HepG2 (cell line): Measurements from ENCODE around the gene MEX3B. TPM values are rescaled to one million over a fixed set of nuclear protein-coding genes. Genes with fewer than 3 reads are reported as not detected.

ENCODE experiments used
- ATAC-seq: fragments of 200-7000 bp; cut with Tn5 transposase; 3 replicates; pipeline ENCODE4 v1.9.1; 2020; ENCODE audit warnings: mild to moderate bottlenecking, moderate library complexity
- BruUV-seq: library from RNA; stranded (reverse); fragments of 400-500 nt; replicated peaks from 2 replicates; lab custom pipeline; 2021; lab: Mats Ljungman, UMichigan
- CTCF ChIA-PET: fragments of 300-600 bp; formaldehyde crosslinking; extraction: SDS; loops from one replicate; lab custom pipeline; 2021; ENCODE audit warnings: low total read pairs, inconsistent platforms, low intra/inter-chr PET ratio; lab: Yijun Ruan, JAX
- POLR2A ChIA-PET: fragments of 350-600 bp; sonication (Branson Sonifier 250); formaldehyde crosslinking; loops from one replicate; lab custom pipeline; 2020; ENCODE audit warnings: antibody characterized with exemption, inconsistent platforms; lab: Yijun Ruan, JAX
- DNase-seq: peaks from one replicate; pipeline ENCODE4 v3.0.0-alpha.2; 2015; ENCODE audit warnings: low spot score
- FAIRE-seq: peaks from 3 replicates; lab custom pipeline; 2011; peaks lifted over from hg19 to GRCh38; lab: Jason Lieb, UNC
- H2AFZ ChIP-seq: one replicate; pipeline ENCODE4 v1.6.1; 2011; ENCODE audit warnings: low read length, inconsistent platforms
- H3K27ac ChIP-seq: fragments of 300-600 bp; 3 replicates; pipeline ENCODE4 v1.8.0; 2011; ENCODE audit warnings: mixed run types, mild to moderate bottlenecking, mixed read lengths, low read length, inconsistent platforms; ENCODE audit not compliant: insufficient read depth; ENCODE audit errors: extremely low read length
- H3K27me3 ChIP-seq, 2 experiments: fragments of 200-600 bp in 1 of 2; 2 replicates in 1 of 2; 3 replicates in 1 of 2; pipeline versions ENCODE4 v1.6.0 to v1.8.0; 2011; ENCODE audit warnings: low read length in 2 of 2, mild to moderate bottlenecking in 2 of 2, moderate library complexity in 2 of 2, inconsistent platforms in 1 of 2; ENCODE audit not compliant: insufficient read depth in 2 of 2, control insufficient read depth in 1 of 2
- H3K36me3 ChIP-seq, 2 experiments: fragments of 200-600 bp in 1 of 2; replicated peaks in 1 of 2; 2 replicates in 1 of 2; 3 replicates in 1 of 2; pipeline versions ENCODE4 v1.5.1 to v1.8.0; 2011; ENCODE audit warnings: low read length in 2 of 2, inconsistent platforms in 1 of 2; ENCODE audit not compliant: insufficient read depth in 2 of 2, control insufficient read depth in 1 of 2
- H3K4me1 ChIP-seq: 2 replicates; pipeline ENCODE4 v1.5.1; 2012; ENCODE audit warnings: low read length, inconsistent platforms; ENCODE audit not compliant: insufficient read depth
- H3K4me2 ChIP-seq: 2 replicates; pipeline ENCODE4 v1.6.0; 2011; ENCODE audit warnings: low read depth, low read length, inconsistent platforms
- H3K4me3 ChIP-seq, 3 experiments: fragments of 200-600 bp in 1 of 3; sonication (generic), shearing (Covaris generic) in 1 of 3; replicated peaks in 1 of 3; 2 replicates each; pipeline ENCODE4 v1.5.1; 2011 to 2016; ENCODE audit warnings: low read length in 3 of 3, inconsistent platforms in 2 of 3, low read depth in 2 of 3, mild to moderate bottlenecking in 2 of 3, control low read depth in 1 of 3, mixed read lengths in 1 of 3; ENCODE audit not compliant: insufficient read depth in 1 of 3
- H3K79me2 ChIP-seq: one replicate; pipeline ENCODE4 v1.6.1; 2011; ENCODE audit warnings: low read length, inconsistent platforms; ENCODE audit not compliant: insufficient read depth
- H3K9ac ChIP-seq: 2 replicates; pipeline ENCODE4 v1.6.0; 2011; ENCODE audit warnings: mild to moderate bottlenecking, low read depth, low read length, inconsistent platforms; ENCODE audit not compliant: insufficient read depth
- H3K9me3 ChIP-seq: 2 replicates; pipeline ENCODE4 v1.5.1; 2012; ENCODE audit warnings: mild to moderate bottlenecking, low read length
- H4K20me1 ChIP-seq: 2 replicates; pipeline ENCODE4 v1.6.0; 2011; ENCODE audit warnings: inconsistent platforms, mild to moderate bottlenecking, low read length, moderate library complexity; ENCODE audit not compliant: insufficient read depth
- AHR ChIP-seq: IDR thresholded peaks from 2 replicates; pipeline ENCODE4 v1.6.1; 2018; ENCODE audit warnings: missing genetic modification reagents, missing compliant biosample characterization
- FOXP1 ChIP-seq, 2 experiments: fragments of 450-650 bp in 1 of 2; IDR thresholded peaks; 2 replicates each; pipeline ENCODE4 v1.6.1; 2017 to 2018; ENCODE audit warnings: antibody characterized with exemption in 1 of 2
- GABPA ChIP-seq, 2 experiments: IDR thresholded peaks; 2 replicates each; pipeline ENCODE4 v1.6.1; 2011 to 2016; ENCODE audit warnings: low read depth in 2 of 2, low read length in 1 of 2, missing biosample characterization in 1 of 2, missing genetic modification characterization in 1 of 2
- MED13 ChIP-seq: sonication (generic); formaldehyde crosslinking; IDR thresholded peaks from 2 replicates; pipeline ENCODE4 v1.5.0; 2020; ENCODE audit warnings: missing genetic modification reagents
- ONECUT2 ChIP-seq: sonication (generic); formaldehyde crosslinking; IDR thresholded peaks from 2 replicates; pipeline ENCODE4 v1.4.0; 2020; ENCODE audit warnings: missing genetic modification reagents
- RFXANK ChIP-seq: IDR thresholded peaks from 2 replicates; pipeline ENCODE4 v1.6.1; 2016
- SAP130 ChIP-seq: IDR thresholded peaks from 2 replicates; pipeline ENCODE4 v1.6.1; 2016; ENCODE audit warnings: low read depth
- TBX2 ChIP-seq: sonication (generic); formaldehyde crosslinking; IDR thresholded peaks from 2 replicates; pipeline ENCODE4 v1.5.0; 2020; ENCODE audit warnings: missing genetic modification reagents, mild to moderate bottlenecking, borderline replicate concordance
- ZFP36L1 ChIP-seq: sonication (generic); formaldehyde crosslinking; IDR thresholded peaks from 2 replicates; pipeline ENCODE4 v1.8.0; 2022; ENCODE audit warnings: mild to moderate bottlenecking, missing genetic modification reagents, moderate library complexity
- ZNF10 ChIP-seq: sonication (generic); formaldehyde crosslinking; IDR thresholded peaks from 2 replicates; pipeline ENCODE4 v1.4.0; 2020; ENCODE audit warnings: mild to moderate bottlenecking, low read depth, missing genetic modification reagents, borderline replicate concordance
- ZNF792 ChIP-seq: IDR thresholded peaks from 2 replicates; pipeline ENCODE4 v1.6.1; 2016
- WGBS: methylation state at CpG from one replicate; pipeline ENCODE4 v1.1.6; 2017; ENCODE audit warnings: low lambda C conversion rate; 5-methylcytosine and 5-hydroxymethylcytosine counted together
- in situ Hi-C: cut with HindIII; loops from 2 replicates; pipeline ENCODE4 v1.10.0; 2017; ENCODE audit warnings: low pct_unique_long_range_greater_than_20kb; ENCODE audit not compliant: extremely low pct_ligation_motif_present
- intact Hi-C: fragments of 100-400 bp; cut with micrococcal nuclease; formaldehyde crosslinking; loops from one replicate; pipeline ENCODE4 v1.10.0; 2022; ENCODE audit not compliant: unreplicated experiment
- polyA plus RNA-seq, 8 experiments: library from polyadenylated mRNA; depleted of rRNA in 3 of 8; stranded (reverse) in 7 of 8; unstranded in 1 of 8; fragments of >200 nt; fragmentation: Illumina TruSeq in 4 of 8; extraction: Trizol in 4 of 8; gene quantifications; 2 replicates each; pipeline versions ENCODE4 v1.2.1 to v1.2.3, GENCODE V29; 2011 to 2016; ENCODE audit warnings: low read depth in 4 of 8, missing spikeins in 1 of 8, mixed read lengths in 1 of 8; ENCODE audit not compliant: insufficient read depth in 1 of 8
- total RNA-seq, 5 experiments: library from RNA; depleted of rRNA; stranded (reverse); fragments of >200 nt; fragmentation: Illumina TruSeq; extraction: Trizol; gene quantifications; 2 replicates each; pipeline ENCODE4 v1.2.3, GENCODE V29; 2016; ENCODE audit warnings: low read depth in 1 of 5
- TF ChIP-seq, protein P1 (sequence below): sonication (generic); formaldehyde crosslinking; IDR thresholded peaks from 2 replicates; pipeline ENCODE4 v1.4.0; 2020; ENCODE audit warnings: missing genetic modification reagents
- TF ChIP-seq, protein P2 (sequence below): sonication (generic); formaldehyde crosslinking; IDR thresholded peaks from 2 replicates; pipeline ENCODE4 v1.4.0; 2020; ENCODE audit warnings: mild to moderate bottlenecking, low read depth, missing genetic modification reagents
- TF ChIP-seq, protein P3 (sequence below): fragments of 450-650 bp; IDR thresholded peaks from 2 replicates; pipeline ENCODE4 v1.6.1; 2016
- TF ChIP-seq, protein P4 (sequence below): sonication (generic); formaldehyde crosslinking; IDR thresholded peaks from 2 replicates; pipeline ENCODE4 v1.4.0; 2020; ENCODE audit warnings: missing genetic modification reagents

The MEX3B gene
- total and polyA plus RNA-seq, 2 of the 13 experiments (the other 11 are each of a cell fraction or from before 2014, with no cell fraction given), result 0.48 to 0.62 TPM

DNA sequence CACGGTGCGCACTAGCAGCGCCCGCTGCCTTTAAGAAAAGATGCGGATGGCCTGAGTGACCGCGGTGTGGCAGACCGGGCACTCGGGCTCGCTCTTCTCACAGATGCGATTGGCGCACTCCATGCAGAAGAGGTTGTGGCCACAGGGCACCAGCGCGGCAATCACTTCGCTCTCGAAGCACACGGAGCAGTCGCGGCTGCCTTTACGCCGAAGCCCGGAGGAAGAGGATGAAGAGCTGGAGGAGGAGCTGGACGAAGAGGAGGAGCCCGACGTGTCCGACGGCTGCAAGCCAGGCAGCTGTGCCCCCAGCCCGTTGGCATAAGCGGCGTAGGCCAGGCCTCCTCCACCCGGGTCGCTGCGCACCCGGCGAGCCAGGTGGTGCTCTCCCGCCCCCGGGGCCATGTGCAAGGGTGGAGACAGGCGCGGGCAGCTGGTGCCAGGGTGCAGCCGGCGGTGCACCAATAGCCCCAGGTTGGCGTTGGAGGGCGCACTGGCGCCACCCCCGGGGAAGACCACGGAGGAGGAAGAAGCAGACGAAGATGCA is 2.6 kb downstream of the MEX3B start (continued):
- no peak for TF ChIP-seq ZNF792
- no peak for TF ChIP-seq AHR
- TF ChIP-seq ONECUT2 (CRISPR knock-in tag), result no peak
- no peak for TF ChIP-seq MED13 (CRISPR knock-in tag)
- TF ChIP-seq, protein P1, sequence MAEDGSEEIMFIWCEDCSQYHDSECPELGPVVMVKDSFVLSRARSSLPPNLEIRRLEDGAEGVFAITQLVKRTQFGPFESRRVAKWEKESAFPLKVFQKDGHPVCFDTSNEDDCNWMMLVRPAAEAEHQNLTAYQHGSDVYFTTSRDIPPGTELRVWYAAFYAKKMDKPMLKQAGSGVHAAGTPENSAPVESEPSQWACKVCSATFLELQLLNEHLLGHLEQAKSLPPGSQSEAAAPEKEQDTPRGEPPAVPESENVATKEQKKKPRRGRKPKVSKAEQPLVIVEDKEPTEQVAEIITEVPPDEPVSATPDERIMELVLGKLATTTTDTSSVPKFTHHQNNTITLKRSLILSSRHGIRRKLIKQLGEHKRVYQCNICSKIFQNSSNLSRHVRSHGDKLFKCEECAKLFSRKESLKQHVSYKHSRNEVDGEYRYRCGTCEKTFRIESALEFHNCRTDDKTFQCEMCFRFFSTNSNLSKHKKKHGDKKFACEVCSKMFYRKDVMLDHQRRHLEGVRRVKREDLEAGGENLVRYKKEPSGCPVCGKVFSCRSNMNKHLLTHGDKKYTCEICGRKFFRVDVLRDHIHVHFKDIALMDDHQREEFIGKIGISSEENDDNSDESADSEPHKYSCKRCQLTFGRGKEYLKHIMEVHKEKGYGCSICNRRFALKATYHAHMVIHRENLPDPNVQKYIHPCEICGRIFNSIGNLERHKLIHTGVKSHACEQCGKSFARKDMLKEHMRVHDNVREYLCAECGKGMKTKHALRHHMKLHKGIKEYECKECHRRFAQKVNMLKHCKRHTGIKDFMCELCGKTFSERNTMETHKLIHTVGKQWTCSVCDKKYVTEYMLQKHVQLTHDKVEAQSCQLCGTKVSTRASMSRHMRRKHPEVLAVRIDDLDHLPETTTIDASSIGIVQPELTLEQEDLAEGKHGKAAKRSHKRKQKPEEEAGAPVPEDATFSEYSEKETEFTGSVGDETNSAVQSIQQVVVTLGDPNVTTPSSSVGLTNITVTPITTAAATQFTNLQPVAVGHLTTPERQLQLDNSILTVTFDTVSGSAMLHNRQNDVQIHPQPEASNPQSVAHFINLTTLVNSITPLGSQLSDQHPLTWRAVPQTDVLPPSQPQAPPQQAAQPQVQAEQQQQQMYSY (CRISPR knock-in tag), result no peak
- no peak for TF ChIP-seq ZFP36L1
- no peak for TF ChIP-seq RFXANK (CRISPR knock-in tag)
- TF ChIP-seq, protein P2, sequence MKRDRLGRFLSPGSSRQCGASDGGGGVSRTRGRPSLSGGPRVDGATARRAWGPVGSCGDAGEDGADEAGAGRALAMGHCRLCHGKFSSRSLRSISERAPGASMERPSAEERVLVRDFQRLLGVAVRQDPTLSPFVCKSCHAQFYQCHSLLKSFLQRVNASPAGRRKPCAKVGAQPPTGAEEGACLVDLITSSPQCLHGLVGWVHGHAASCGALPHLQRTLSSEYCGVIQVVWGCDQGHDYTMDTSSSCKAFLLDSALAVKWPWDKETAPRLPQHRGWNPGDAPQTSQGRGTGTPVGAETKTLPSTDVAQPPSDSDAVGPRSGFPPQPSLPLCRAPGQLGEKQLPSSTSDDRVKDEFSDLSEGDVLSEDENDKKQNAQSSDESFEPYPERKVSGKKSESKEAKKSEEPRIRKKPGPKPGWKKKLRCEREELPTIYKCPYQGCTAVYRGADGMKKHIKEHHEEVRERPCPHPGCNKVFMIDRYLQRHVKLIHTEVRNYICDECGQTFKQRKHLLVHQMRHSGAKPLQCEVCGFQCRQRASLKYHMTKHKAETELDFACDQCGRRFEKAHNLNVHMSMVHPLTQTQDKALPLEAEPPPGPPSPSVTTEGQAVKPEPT (CRISPR knock-in tag), result no peak

DNA sequence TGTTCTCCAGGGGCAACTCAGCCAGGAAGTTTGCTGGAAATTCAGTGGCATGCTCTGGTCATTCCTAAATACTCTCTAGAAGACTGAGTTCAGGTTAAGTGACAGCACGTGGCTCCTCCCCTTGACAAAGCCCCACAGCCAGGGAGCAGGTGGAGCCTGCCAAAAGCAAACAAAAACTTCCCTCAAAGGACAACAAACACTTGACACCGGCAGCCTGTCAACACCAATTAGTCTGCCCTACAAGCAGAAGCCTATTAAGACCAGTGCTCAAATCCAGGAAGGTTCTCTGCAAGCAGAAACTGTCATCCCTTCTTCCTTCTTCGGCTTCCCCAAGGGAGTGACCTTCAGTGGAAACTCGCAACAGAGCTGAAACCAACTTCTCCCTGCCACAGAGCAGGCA is 5.0 kb downstream of the MEX3B start:
- Histone ChIP-seq H3K9me3 (no peaks in the 10 kb centered on the region), H3K27me3 (peaks cover 0 to 10% of the 10 kb centered on the region in 2 experiments; a peak in 1 of 5 replicates), H3K79me2 (no peaks in the 10 kb centered on the region), H3K4me1 (peaks cover 11% of the 10 kb centered on the region), H3K36me3 (no peaks in the 10 kb centered on the region), H3K9ac (no peak overlapping the region), H3K4me3 (0 out of 6 replicates have a peak overlapping the region, but pooled peaks of 1 of the 3 experiments have one; percentile 4), H3K27ac (no peak overlapping the region), H3K4me2 (peak overlapping the region; percentile 45; the same call in 1 of the 2 replicates), H2AFZ (peak overlapping the region; percentile 78), H4K20me1 (no peaks in the 10 kb centered on the region)
- no TSS peak for BruUV-seq
- intact Hi-C loops, result no loop called here
- DNase-seq (no peak), FAIRE-seq (no peak), ATAC-seq (peak; percentile 34; the same call in 2 of the 3 replicates)
- in situ Hi-C loops, result no loop called here
- 10% methylated on average over 3 of the region's 4 CpGs for WGBS
- CTCF ChIA-PET, result no interaction called here
- POLR2A ChIA-PET, result no interaction called here
- TF ChIP-seq SAP130 (CRISPR knock-in tag) (peak; percentile 13; the same call in 1 of the 2 replicates), FOXP1 (IDR thresholded peaks at IDR 0.05) (no peak), FOXP1 (CRISPR knock-in tag; IDR thresholded peaks at IDR 0.05) (peak; percentile 63), GABPA (IDR thresholded peaks at IDR 0.05; ENCODE audit: low read depth, low read length) (no peak), GABPA (CRISPR knock-in tag; IDR thresholded peaks at IDR 0.05; ENCODE audit: low read depth) (no peak), TBX2 (CRISPR knock-in tag) (peak; percentile 32; the same call in 1 of the 2 replicates), ZNF10 (no peak)
- TF ChIP-seq, protein P3, sequence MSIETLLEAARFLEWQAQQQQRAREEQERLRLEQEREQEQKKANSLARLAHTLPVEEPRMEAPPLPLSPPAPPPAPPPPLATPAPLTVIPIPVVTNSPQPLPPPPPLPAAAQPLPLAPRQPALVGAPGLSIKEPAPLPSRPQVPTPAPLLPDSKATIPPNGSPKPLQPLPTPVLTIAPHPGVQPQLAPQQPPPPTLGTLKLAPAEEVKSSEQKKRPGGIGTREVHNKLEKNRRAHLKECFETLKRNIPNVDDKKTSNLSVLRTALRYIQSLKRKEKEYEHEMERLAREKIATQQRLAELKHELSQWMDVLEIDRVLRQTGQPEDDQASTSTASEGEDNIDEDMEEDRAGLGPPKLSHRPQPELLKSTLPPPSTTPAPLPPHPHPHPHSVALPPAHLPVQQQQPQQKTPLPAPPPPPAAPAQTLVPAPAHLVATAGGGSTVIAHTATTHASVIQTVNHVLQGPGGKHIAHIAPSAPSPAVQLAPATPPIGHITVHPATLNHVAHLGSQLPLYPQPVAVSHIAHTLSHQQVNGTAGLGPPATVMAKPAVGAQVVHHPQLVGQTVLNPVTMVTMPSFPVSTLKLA, result peak; percentile 57
- TF ChIP-seq, protein P4, sequence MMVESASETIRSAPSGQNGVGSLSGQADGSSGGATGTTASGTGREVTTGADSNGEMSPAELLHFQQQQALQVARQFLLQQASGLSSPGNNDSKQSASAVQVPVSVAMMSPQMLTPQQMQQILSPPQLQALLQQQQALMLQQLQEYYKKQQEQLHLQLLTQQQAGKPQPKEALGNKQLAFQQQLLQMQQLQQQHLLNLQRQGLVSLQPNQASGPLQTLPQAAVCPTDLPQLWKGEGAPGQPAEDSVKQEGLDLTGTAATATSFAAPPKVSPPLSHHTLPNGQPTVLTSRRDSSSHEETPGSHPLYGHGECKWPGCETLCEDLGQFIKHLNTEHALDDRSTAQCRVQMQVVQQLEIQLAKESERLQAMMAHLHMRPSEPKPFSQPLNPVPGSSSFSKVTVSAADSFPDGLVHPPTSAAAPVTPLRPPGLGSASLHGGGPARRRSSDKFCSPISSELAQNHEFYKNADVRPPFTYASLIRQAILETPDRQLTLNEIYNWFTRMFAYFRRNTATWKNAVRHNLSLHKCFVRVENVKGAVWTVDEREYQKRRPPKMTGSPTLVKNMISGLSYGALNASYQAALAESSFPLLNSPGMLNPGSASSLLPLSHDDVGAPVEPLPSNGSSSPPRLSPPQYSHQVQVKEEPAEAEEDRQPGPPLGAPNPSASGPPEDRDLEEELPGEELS (CRISPR knock-in tag), result peak; percentile 54
